K562 (cell line): ENCODE measurements around the gene ARHGEF16. TPM values are rescaled to one million over a fixed set of nuclear protein-coding genes. Genes with fewer than 3 reads are reported as not detected.

ENCODE experiments used
- ATAC-seq: fragments of 200-7000 bp; cut with Tn5 transposase; 3 replicates; pipeline ENCODE4 v1.9.1; 2020; ENCODE audit warnings: moderate library complexity
- BruUV-seq: library from RNA; stranded (reverse); fragments of 400-500 nt; replicated peaks from 2 replicates; lab custom pipeline; 2021; lab: Mats Ljungman, UMichigan
- CTCF ChIA-PET: fragments of 300-600 bp; formaldehyde crosslinking; extraction: SDS; loops from one replicate; lab custom pipeline; 2021; ENCODE audit warnings: low intra/inter-chr PET ratio; lab: Yijun Ruan, JAX
- POLR2A ChIA-PET: fragments of 300-600, 350-650 bp; sonication (Branson Sonifier 250); formaldehyde crosslinking; extraction: SDS; loops from one replicate; lab custom pipeline; 2021; ENCODE audit warnings: antibody characterized with exemption, inconsistent platforms; lab: Yijun Ruan, JAX
- DNase-seq, 4 experiments: peaks; one replicate each; pipeline versions ENCODE4 v3.0.0 to v3.0.0-alpha.2; 2011 to 2018; ENCODE audit warnings: low spot score in 3 of 4, mixed read lengths in 3 of 4; ENCODE audit errors: extremely low read depth in 1 of 4
- FAIRE-seq: peaks from 2 replicates; lab custom pipeline; 2011; peaks lifted over from hg19 to GRCh38; lab: Jason Lieb, UNC
- H2AFZ ChIP-seq: 2 replicates; pipeline ENCODE4 v1.6.0; 2011; ENCODE audit warnings: low read depth, low read length, control low read depth, inconsistent platforms
- H3K27ac ChIP-seq: fragments of 200-600 bp; 3 replicates; pipeline ENCODE4 v1.8.0; 2011; ENCODE audit warnings: low read depth, mild to moderate bottlenecking, control low read depth, inconsistent platforms, low read length, moderate library complexity, mixed read lengths; ENCODE audit errors: extremely low read depth
- H3K27me3 ChIP-seq, 2 experiments: fragments of 300-600 bp in 1 of 2; 2 replicates in 1 of 2; 3 replicates in 1 of 2; pipeline versions ENCODE4 v1.6.0 to v1.8.0; 2011; ENCODE audit warnings: inconsistent platforms in 2 of 2, low read length in 2 of 2, mild to moderate bottlenecking in 1 of 2, mixed read lengths in 1 of 2, moderate library complexity in 1 of 2; ENCODE audit not compliant: control insufficient read depth in 2 of 2, insufficient read depth in 2 of 2
- H3K36me3 ChIP-seq: fragments of 300-600 bp; 3 replicates; pipeline ENCODE4 v1.8.0; 2011; ENCODE audit warnings: mild to moderate bottlenecking, low read length, inconsistent platforms; ENCODE audit not compliant: control insufficient read depth, insufficient read depth
- H3K4me1 ChIP-seq, 2 experiments: fragments of 200-600 bp in 1 of 2; replicated peaks in 1 of 2; 2 replicates in 1 of 2; 3 replicates in 1 of 2; pipeline versions ENCODE4 v1.5.1 to v1.8.0; 2011; ENCODE audit warnings: inconsistent platforms in 2 of 2, low read length in 2 of 2, mild to moderate bottlenecking in 1 of 2, mixed read lengths in 1 of 2, moderate library complexity in 1 of 2; ENCODE audit not compliant: control insufficient read depth in 2 of 2, insufficient read depth in 2 of 2
- H3K4me2 ChIP-seq: 2 replicates; pipeline ENCODE4 v1.6.1; 2011; ENCODE audit warnings: low read length, control low read depth, inconsistent platforms, mixed read lengths; ENCODE audit not compliant: insufficient read depth
- H3K4me3 ChIP-seq: fragments of 200-600 bp; sonication (generic), shearing (Covaris generic); 2 replicates; pipeline ENCODE4 v1.5.1; 2016; ENCODE audit warnings: control low read depth, inconsistent platforms
- H3K79me2 ChIP-seq: fragments of 200-600 bp; 3 replicates; pipeline ENCODE4 v1.8.0; 2011; ENCODE audit warnings: low read length, inconsistent platforms; ENCODE audit not compliant: control insufficient read depth, insufficient read depth
- H3K9ac ChIP-seq, 2 experiments: 2 replicates each; pipeline versions ENCODE4 v1.6.0 to v1.6.1; 2011; ENCODE audit warnings: low read depth in 2 of 2, low read length in 2 of 2, control low read depth in 1 of 2, inconsistent platforms in 1 of 2, mild to moderate bottlenecking in 1 of 2, mixed read lengths in 1 of 2; ENCODE audit not compliant: insufficient read depth in 1 of 2
- H3K9me1 ChIP-seq: one replicate; pipeline ENCODE4 v1.6.0; 2011; ENCODE audit warnings: inconsistent platforms, mild to moderate bottlenecking, low read length, moderate library complexity; ENCODE audit not compliant: control insufficient read depth, insufficient read depth
- H3K9me3 ChIP-seq: replicated peaks from 2 replicates; pipeline ENCODE4 v1.5.1; 2011; ENCODE audit warnings: low read depth, low read length, inconsistent platforms; ENCODE audit not compliant: control insufficient read depth, insufficient read depth
- H4K20me1 ChIP-seq: replicated peaks from 2 replicates; pipeline ENCODE4 v1.6.1; 2011; ENCODE audit warnings: low read length, inconsistent platforms, mixed read lengths; ENCODE audit not compliant: control insufficient read depth, insufficient read depth
- GTF2F1 ChIP-seq: IDR thresholded peaks from 2 replicates; pipeline ENCODE4 v1.6.1; 2011; ENCODE audit warnings: low read depth, low read length, improper control_type of control experiment
- TBP ChIP-seq: optimal IDR thresholded peaks from 2 replicates; pipeline ENCODE3; 2011; ENCODE audit warnings: low read depth, low read length, improper control_type of control experiment
- ZNF175 ChIP-seq: fragments of 200-800 bp; sonication (Bioruptor generic); IDR thresholded peaks from 2 replicates; pipeline ENCODE4 v1.6.1; 2016; ENCODE audit warnings: low read depth, mild to moderate bottlenecking, missing genetic modification characterization, missing compliant biosample characterization
- WGBS: fragments of 100-300 bp; shearing (Covaris generic); methylation state at CpG from one replicate; pipeline ENCODE4 v1.1.6; 2016; ENCODE audit warnings: low coverage, mixed read lengths; ENCODE audit not compliant: insufficient coverage; ENCODE audit errors: missing lambda C conversion rate; 5-methylcytosine and 5-hydroxymethylcytosine counted together
- in situ Hi-C: fragments of 300-500 bp; cut with MboI; formaldehyde crosslinking; loops from 4 replicates; pipeline ENCODE4 v1.15.0; 2018; ENCODE audit warnings: inconsistent platforms, mixed read lengths
- intact Hi-C: fragments of 100-400 bp; cut with micrococcal nuclease; formaldehyde crosslinking; loops from 2 replicates; pipeline ENCODE4 v1.14.2; 2022
- polyA plus RNA-seq, 8 experiments: library from polyadenylated mRNA; depleted of rRNA in 4 of 8; stranded (reverse) in 5 of 8; unstranded in 3 of 8; fragments of >200 nt; fragmentation: Nextera tagmentation in 2 of 8; fragmentation: Illumina TruSeq in 1 of 8; extraction: Ambion mirVana in 2 of 8; extraction: Trizol in 1 of 8; gene quantifications; 2 replicates each; pipeline versions ENCODE4 v1.2.1 to v1.2.3, GENCODE V29; 2011 to 2014; ENCODE audit warnings: inconsistent platforms in 1 of 8, missing spikeins in 1 of 8
- total RNA-seq, 7 experiments: library from RNA; depleted of rRNA in 6 of 7; stranded (reverse); fragments of >200 nt in 6 of 7; fragmentation: Illumina TruSeq in 2 of 7; extraction: Trizol in 2 of 7; gene quantifications; 2 replicates each; pipeline versions ENCODE4 v1.2.1 to v1.2.3, GENCODE V29; 2011 to 2021; ENCODE audit warnings: low replicate concordance in 1 of 7
- TF ChIP-seq, protein P1 (sequence below), 2 experiments: fragments of 450-650 bp in 1 of 2; IDR thresholded peaks; 2 replicates each; pipeline ENCODE4 v1.6.1; 2011 to 2017; ENCODE audit warnings: low read depth in 2 of 2, antibody characterized with exemption in 1 of 2, borderline replicate concordance in 1 of 2, low read length in 1 of 2, mild to moderate bottlenecking in 1 of 2, mixed read lengths in 1 of 2; ENCODE audit not compliant: control insufficient read depth in 1 of 2

The ARHGEF16 gene
- total and polyA plus RNA-seq, 9 of the 15 experiments (the other 6 are each of a cell fraction or from before 2014, with no cell fraction given) = 0.15 to 1.2 (median 0.49) TPM; not detected in 2

DNA sequence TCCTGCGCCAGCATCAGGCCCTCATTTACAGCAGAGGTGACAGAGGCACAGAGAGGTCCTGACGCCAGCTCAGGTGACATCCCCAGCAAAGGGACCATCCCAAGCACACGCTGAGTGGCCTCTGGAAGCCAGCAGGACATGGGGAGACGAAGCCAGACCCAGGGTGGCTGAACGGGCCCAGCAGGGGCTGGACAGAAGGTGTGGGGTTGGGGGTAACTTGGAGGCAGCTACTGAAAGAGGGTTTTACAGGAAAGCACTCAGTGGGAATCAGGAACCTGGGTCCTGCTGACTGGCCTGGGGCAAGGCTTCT, 1.6 kb upstream of the ARHGEF16 start:
- H3K4me1 ChIP-seq = peaks cover 0 to 39% of the 10 kb centered on the region in 2 experiments; a peak in 3 of 5 replicates
- H2AFZ ChIP-seq = no peak overlapping the region
- ChIA-PET CTCF (interaction anchor here (1.0 to 4.1 kb wide), 4 partner anchors 19 to 168 kb away, joined by 6 to 91 read pairs (median 14); no protein-coding TSS in a partner anchor), POLR2A (interaction anchor here (0.6 to 1.5 kb wide), 6 partner anchors 11 to 170 kb away, joined by 3 to 6 read pairs (median 4); no protein-coding TSS in a partner anchor)
- FAIRE-seq = no peak
- WGBS = 15% methylated on average over 5 of the region's 5 CpGs
- no TSS peak for BruUV-seq
- in situ Hi-C loops (no loop called here), intact Hi-C loops (loop anchor here (1.0 kb wide), 2 partner anchors 31 to 166 kb away; no protein-coding TSS in a partner anchor)
- no peak overlapping the region for H3K4me2 ChIP-seq
- H3K9ac ChIP-seq = 0 out of 4 replicates have a peak overlapping the region, but pooled peaks of 1 of the 2 experiments have one; percentile 37
- no peaks in the 10 kb centered on the region for H3K9me1 ChIP-seq
- ATAC-seq = no peak
- peaks cover 5 to 24% of the 10 kb centered on the region in 2 experiments; a peak in 4 of 5 replicates for H3K27me3 ChIP-seq
- H3K79me2 ChIP-seq = no peaks in the 10 kb centered on the region
- no peak overlapping the region for H3K27ac ChIP-seq
- no peaks in the 10 kb centered on the region for H3K36me3 ChIP-seq
- H3K4me3 ChIP-seq = no peak overlapping the region
- H3K9me3 ChIP-seq = no peaks in the 10 kb centered on the region
- no peak for DNase-seq
- peaks cover 25% of the 10 kb centered on the region for H4K20me1 ChIP-seq
- TF ChIP-seq GTF2F1 = no peak
- no peak for TF ChIP-seq TBP
- TF ChIP-seq ZNF175 (CRISPR knock-in tag) = no peak
- TF ChIP-seq, all 486 proteins: peak for 0

DNA sequence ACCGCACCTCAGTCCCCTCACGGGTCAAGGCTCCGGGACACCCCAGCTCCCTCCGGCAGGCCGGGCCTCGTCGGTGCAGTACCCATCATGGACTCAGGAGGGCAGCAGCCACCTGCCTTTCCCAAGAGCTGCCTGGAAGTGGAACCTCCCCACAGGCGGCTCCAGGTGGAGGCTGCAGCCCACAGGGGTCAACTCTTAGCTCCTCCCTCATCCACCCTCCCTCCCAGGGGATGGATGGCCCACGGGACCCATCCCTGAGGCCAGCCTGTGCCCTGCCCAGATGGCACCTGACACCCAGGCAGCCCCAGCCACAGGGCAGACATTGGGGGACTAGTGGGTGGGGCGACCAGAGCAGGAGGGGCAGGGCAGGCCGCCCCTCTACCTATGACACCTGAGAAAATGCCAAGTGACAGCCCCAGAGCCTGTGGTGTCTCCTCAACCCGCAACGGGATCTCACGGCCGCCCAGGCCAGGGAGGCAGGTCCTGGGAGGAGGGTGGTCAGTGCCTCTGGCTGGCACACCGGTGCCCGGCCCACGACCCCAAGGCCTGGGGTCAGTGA, 1.2 kb upstream of the ARHGEF16 start:
- POLR2A ChIA-PET = interaction anchor here (0.5 to 1.5 kb wide), 8 partner anchors 11 to 177 kb away, joined by 3 to 6 read pairs (median 4); no protein-coding TSS in a partner anchor
- BruUV-seq = no TSS peak
- Histone ChIP-seq H3K4me3 (no peak overlapping the region), H2AFZ (no peak overlapping the region), H3K27me3 (peaks cover 5 to 28% of the 10 kb centered on the region in 2 experiments; a peak in 4 of 5 replicates), H3K4me2 (no peak overlapping the region), H3K4me1 (peaks cover 0 to 39% of the 10 kb centered on the region in 2 experiments; a peak in 3 of 5 replicates), H3K36me3 (no peaks in the 10 kb centered on the region), H4K20me1 (peaks cover 28% of the 10 kb centered on the region), H3K9ac (no peak overlapping the region; a peak in 1 of 4 replicates), H3K9me3 (no peaks in the 10 kb centered on the region), H3K79me2 (no peaks in the 10 kb centered on the region), H3K9me1 (no peaks in the 10 kb centered on the region), H3K27ac (no peak overlapping the region)
- peak; percentile 86 for ATAC-seq
- DNase-seq = peak; percentile 84 to 91 (median 90)
- in situ Hi-C loops (no loop called here), intact Hi-C loops (loop anchor here (1.0 kb wide), 2 partner anchors 31 to 166 kb away; no protein-coding TSS in a partner anchor)
- peak; percentile 81 for FAIRE-seq
- CTCF ChIA-PET = interaction anchor here (1.0 to 4.1 kb wide), 4 partner anchors 18 to 168 kb away, joined by 6 to 91 read pairs (median 14); no protein-coding TSS in a partner anchor
- 4% methylated on average over 17 of the region's 18 CpGs for WGBS
- TF ChIP-seq, protein P1, sequence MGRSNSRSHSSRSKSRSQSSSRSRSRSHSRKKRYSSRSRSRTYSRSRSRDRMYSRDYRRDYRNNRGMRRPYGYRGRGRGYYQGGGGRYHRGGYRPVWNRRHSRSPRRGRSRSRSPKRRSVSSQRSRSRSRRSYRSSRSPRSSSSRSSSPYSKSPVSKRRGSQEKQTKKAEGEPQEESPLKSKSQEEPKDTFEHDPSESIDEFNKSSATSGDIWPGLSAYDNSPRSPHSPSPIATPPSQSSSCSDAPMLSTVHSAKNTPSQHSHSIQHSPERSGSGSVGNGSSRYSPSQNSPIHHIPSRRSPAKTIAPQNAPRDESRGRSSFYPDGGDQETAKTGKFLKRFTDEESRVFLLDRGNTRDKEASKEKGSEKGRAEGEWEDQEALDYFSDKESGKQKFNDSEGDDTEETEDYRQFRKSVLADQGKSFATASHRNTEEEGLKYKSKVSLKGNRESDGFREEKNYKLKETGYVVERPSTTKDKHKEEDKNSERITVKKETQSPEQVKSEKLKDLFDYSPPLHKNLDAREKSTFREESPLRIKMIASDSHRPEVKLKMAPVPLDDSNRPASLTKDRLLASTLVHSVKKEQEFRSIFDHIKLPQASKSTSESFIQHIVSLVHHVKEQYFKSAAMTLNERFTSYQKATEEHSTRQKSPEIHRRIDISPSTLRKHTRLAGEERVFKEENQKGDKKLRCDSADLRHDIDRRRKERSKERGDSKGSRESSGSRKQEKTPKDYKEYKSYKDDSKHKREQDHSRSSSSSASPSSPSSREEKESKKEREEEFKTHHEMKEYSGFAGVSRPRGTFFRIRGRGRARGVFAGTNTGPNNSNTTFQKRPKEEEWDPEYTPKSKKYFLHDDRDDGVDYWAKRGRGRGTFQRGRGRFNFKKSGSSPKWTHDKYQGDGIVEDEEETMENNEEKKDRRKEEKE (IDR thresholded peaks at IDR 0.05; ENCODE audit: borderline replicate concordance in 1 of 2, control insufficient read depth in 1 of 2, low read depth in 2 of 2, low read length in 1 of 2) = no peak
